ENCODE data around the gene H1-8.

H1-8 gene

DNA sequence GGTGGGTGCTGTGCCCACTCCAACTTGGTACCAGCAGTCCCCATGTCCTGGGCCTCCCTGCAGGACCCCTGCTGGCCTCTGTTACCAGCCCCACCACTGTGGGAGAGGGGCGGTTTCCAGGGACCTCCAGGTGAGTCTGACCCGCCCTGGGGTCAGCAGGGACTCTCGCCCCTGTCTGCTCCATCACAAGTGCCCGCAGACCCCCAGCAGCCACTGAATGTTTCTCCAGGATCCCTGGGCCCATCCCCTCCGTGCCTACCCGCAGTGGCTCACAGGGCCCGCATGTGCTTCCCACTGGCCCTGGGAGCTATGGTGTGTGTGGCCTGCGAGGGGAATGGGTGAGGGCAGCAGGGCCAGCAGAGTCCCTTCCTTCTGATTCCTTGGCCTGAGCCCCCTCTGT lies 24.4 kb upstream of the H1-8 start:
- no peak for ATAC-seq
- TF ChIP-seq ZNF565 (CRISPR knock-in tag; conservative IDR thresholded peaks at IDR 0.05; ENCODE audit: low read depth) (no peak), TOX (CRISPR knock-in tag; IDR thresholded peaks at IDR 0.05; ENCODE audit: borderline replicate concordance) (no peak), ZFP3 (CRISPR knock-in tag; IDR thresholded peaks at IDR 0.05) (no peak), GLIS3 (CRISPR knock-in tag; IDR thresholded peaks at IDR 0.05) (no peak), SNAI2 (CRISPR knock-in tag; IDR thresholded peaks at IDR 0.05) (no peak), ZNF8 (CRISPR knock-in tag; IDR thresholded peaks at IDR 0.05) (no peak), ESRRG (CRISPR knock-in tag; IDR thresholded peaks at IDR 0.05) (no peak), RARB (CRISPR knock-in tag; IDR thresholded peaks at IDR 0.05) (no peak), ARNTL (CRISPR knock-in tag; IDR thresholded peaks at IDR 0.05; ENCODE audit: borderline replicate concordance, low read depth) (no peak), BACH2 (CRISPR knock-in tag; IDR thresholded peaks at IDR 0.05; ENCODE audit: borderline replicate concordance) (no peak), PPARA (CRISPR knock-in tag; IDR thresholded peaks at IDR 0.05; ENCODE audit: borderline replicate concordance) (no peak), ZC3H10 (CRISPR knock-in tag; IDR thresholded peaks at IDR 0.05) (no peak), CSDC2 (CRISPR knock-in tag; IDR thresholded peaks at IDR 0.05) (no peak)
- TF ChIP-seq, protein P1, sequence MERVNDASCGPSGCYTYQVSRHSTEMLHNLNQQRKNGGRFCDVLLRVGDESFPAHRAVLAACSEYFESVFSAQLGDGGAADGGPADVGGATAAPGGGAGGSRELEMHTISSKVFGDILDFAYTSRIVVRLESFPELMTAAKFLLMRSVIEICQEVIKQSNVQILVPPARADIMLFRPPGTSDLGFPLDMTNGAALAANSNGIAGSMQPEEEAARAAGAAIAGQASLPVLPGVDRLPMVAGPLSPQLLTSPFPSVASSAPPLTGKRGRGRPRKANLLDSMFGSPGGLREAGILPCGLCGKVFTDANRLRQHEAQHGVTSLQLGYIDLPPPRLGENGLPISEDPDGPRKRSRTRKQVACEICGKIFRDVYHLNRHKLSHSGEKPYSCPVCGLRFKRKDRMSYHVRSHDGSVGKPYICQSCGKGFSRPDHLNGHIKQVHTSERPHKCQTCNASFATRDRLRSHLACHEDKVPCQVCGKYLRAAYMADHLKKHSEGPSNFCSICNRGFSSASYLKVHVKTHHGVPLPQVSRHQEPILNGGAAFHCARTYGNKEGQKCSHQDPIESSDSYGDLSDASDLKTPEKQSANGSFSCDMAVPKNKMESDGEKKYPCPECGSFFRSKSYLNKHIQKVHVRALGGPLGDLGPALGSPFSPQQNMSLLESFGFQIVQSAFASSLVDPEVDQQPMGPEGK (CRISPR knock-in tag; IDR thresholded peaks at IDR 0.05; ENCODE audit: borderline replicate concordance): no peak
- TF ChIP-seq, protein P2, sequence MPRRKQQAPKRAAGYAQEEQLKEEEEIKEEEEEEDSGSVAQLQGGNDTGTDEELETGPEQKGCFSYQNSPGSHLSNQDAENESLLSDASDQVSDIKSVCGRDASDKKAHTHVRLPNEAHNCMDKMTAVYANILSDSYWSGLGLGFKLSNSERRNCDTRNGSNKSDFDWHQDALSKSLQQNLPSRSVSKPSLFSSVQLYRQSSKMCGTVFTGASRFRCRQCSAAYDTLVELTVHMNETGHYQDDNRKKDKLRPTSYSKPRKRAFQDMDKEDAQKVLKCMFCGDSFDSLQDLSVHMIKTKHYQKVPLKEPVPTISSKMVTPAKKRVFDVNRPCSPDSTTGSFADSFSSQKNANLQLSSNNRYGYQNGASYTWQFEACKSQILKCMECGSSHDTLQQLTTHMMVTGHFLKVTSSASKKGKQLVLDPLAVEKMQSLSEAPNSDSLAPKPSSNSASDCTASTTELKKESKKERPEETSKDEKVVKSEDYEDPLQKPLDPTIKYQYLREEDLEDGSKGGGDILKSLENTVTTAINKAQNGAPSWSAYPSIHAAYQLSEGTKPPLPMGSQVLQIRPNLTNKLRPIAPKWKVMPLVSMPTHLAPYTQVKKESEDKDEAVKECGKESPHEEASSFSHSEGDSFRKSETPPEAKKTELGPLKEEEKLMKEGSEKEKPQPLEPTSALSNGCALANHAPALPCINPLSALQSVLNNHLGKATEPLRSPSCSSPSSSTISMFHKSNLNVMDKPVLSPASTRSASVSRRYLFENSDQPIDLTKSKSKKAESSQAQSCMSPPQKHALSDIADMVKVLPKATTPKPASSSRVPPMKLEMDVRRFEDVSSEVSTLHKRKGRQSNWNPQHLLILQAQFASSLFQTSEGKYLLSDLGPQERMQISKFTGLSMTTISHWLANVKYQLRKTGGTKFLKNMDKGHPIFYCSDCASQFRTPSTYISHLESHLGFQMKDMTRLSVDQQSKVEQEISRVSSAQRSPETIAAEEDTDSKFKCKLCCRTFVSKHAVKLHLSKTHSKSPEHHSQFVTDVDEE (CRISPR knock-in tag; IDR thresholded peaks at IDR 0.05): no peak
- TF ChIP-seq, protein P3, sequence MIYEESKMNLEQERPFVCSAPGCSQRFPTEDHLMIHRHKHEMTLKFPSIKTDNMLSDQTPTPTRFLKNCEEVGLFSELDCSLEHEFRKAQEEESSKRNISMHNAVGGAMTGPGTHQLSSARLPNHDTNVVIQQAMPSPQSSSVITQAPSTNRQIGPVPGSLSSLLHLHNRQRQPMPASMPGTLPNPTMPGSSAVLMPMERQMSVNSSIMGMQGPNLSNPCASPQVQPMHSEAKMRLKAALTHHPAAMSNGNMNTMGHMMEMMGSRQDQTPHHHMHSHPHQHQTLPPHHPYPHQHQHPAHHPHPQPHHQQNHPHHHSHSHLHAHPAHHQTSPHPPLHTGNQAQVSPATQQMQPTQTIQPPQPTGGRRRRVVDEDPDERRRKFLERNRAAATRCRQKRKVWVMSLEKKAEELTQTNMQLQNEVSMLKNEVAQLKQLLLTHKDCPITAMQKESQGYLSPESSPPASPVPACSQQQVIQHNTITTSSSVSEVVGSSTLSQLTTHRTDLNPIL (CRISPR knock-in tag; IDR thresholded peaks at IDR 0.05; ENCODE audit: low read depth): no peak
- TF ChIP-seq, protein P4, sequence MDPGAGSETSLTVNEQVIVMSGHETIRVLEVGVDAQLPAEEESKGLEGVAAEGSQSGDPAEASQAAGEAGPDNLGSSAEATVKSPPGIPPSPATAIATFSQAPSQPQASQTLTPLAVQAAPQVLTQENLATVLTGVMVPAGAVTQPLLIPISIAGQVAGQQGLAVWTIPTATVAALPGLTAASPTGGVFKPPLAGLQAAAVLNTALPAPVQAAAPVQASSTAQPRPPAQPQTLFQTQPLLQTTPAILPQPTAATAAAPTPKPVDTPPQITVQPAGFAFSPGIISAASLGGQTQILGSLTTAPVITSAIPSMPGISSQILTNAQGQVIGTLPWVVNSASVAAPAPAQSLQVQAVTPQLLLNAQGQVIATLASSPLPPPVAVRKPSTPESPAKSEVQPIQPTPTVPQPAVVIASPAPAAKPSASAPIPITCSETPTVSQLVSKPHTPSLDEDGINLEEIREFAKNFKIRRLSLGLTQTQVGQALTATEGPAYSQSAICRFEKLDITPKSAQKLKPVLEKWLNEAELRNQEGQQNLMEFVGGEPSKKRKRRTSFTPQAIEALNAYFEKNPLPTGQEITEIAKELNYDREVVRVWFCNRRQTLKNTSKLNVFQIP (CRISPR knock-in tag; IDR thresholded peaks at IDR 0.05; ENCODE audit: borderline replicate concordance, low read depth): no peak

DNA sequence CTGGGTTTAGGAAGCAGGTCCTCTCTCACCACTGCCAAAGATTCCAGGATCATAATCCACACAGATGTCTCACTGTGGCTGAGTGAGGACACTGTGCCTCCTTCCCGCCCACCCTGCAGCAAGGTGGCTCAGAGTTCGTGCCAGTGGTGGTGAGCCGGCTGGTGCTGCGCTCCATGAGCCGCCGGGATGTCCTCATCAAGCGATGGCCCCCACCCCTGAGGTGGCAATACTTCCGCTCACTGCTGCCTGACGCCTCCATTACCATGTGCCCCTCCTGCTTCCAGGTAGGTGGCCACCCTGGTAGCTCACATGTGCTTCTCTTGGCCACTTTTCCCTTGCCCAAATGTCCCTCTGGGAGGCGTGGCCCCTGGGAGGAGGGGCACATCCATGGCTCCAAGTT lies 23.5 kb upstream of the H1-8 start:
- TF ChIP-seq, protein P1 (CRISPR knock-in tag; IDR thresholded peaks at IDR 0.05; ENCODE audit: borderline replicate concordance): no peak
- TF ChIP-seq CSDC2 (CRISPR knock-in tag; IDR thresholded peaks at IDR 0.05) (no peak), ZFP30 (CRISPR knock-in tag; IDR thresholded peaks at IDR 0.05) (no peak), ISL1 (CRISPR knock-in tag; IDR thresholded peaks at IDR 0.05) (no peak), ZNF8 (CRISPR knock-in tag; IDR thresholded peaks at IDR 0.05) (no peak), TOX (CRISPR knock-in tag; IDR thresholded peaks at IDR 0.05; ENCODE audit: borderline replicate concordance) (no peak), ESRRG (CRISPR knock-in tag; IDR thresholded peaks at IDR 0.05) (no peak), SNAI2 (CRISPR knock-in tag; IDR thresholded peaks at IDR 0.05) (no peak)
- TF ChIP-seq, protein P3 (CRISPR knock-in tag; IDR thresholded peaks at IDR 0.05; ENCODE audit: low read depth): no peak
- no peak for ATAC-seq
